Mesenchymal stem cell (in vitro differentiated cells and primary cell): Measurements from ENCODE around the gene LPAR2.

Experiments used
- DNase-seq: peaks from one replicate; pipeline ENCODE4 v3.0.0-alpha.2; 2013
- H2AFZ ChIP-seq: one replicate; pipeline ENCODE4 v1.6.1; 2013; ENCODE audit warnings: low read depth, mild to moderate bottlenecking, control low read depth, inconsistent platforms, low read length, moderate library complexity
- H2AK5ac ChIP-seq: 2 replicates; pipeline ENCODE4 v1.6.1; 2013; ENCODE audit warnings: low read length, moderate library complexity, mild to moderate bottlenecking, inconsistent platforms; ENCODE audit not compliant: severe bottlenecking
- H2BK120ac ChIP-seq: one replicate; pipeline ENCODE4 v1.6.1; 2013; ENCODE audit warnings: low read depth, mild to moderate bottlenecking, inconsistent platforms, low read length, moderate library complexity
- H2BK12ac ChIP-seq, 2 experiments: one replicate each; pipeline ENCODE4 v1.6.1; 2013; ENCODE audit warnings: inconsistent platforms in 2 of 2, low read length in 2 of 2, mild to moderate bottlenecking in 2 of 2, moderate library complexity in 2 of 2, control low read depth in 1 of 2
- H2BK15ac ChIP-seq: one replicate; pipeline ENCODE4 v1.6.1; 2013; ENCODE audit warnings: mild to moderate bottlenecking, low read depth, inconsistent platforms; ENCODE audit not compliant: poor library complexity, severe bottlenecking
- H2BK5ac ChIP-seq: 2 replicates; pipeline ENCODE4 v1.6.1; 2013; ENCODE audit warnings: low read depth, mild to moderate bottlenecking, low read length, control low read depth, inconsistent platforms; ENCODE audit not compliant: poor library complexity, severe bottlenecking
- H3K14ac ChIP-seq, 2 experiments: one replicate each; pipeline ENCODE4 v1.6.1; 2013; ENCODE audit warnings: inconsistent platforms in 2 of 2, low read length in 2 of 2, control low read depth in 1 of 2, mild to moderate bottlenecking in 1 of 2, moderate library complexity in 1 of 2
- H3K18ac ChIP-seq, 2 experiments: one replicate each; pipeline ENCODE4 v1.6.1; 2013; ENCODE audit warnings: inconsistent platforms in 2 of 2, low read length in 2 of 2, control low read depth in 1 of 2, low read depth in 1 of 2, mild to moderate bottlenecking in 1 of 2
- H3K23ac ChIP-seq, 2 experiments: one replicate each; pipeline ENCODE4 v1.6.1; 2013; ENCODE audit warnings: inconsistent platforms in 2 of 2, low read length in 2 of 2, mild to moderate bottlenecking in 2 of 2, moderate library complexity in 2 of 2, control low read depth in 1 of 2
- H3K27ac ChIP-seq: 2 replicates; pipeline ENCODE4 v1.5.1; 2013; ENCODE audit warnings: mild to moderate bottlenecking, moderate library complexity, low read length, control low read depth, inconsistent platforms; ENCODE audit not compliant: poor library complexity, severe bottlenecking
- H3K27me3 ChIP-seq, 2 experiments: 2 replicates each; pipeline versions ENCODE4 v1.6.1 to v1.7.0; 2013; ENCODE audit warnings: low read length in 2 of 2, mild to moderate bottlenecking in 2 of 2, moderate library complexity in 2 of 2, control low read depth in 1 of 2, inconsistent platforms in 1 of 2; ENCODE audit not compliant: control insufficient read depth in 1 of 2, insufficient read depth in 1 of 2
- H3K36me3 ChIP-seq, 2 experiments: 2 replicates each; pipeline versions ENCODE4 v1.6.1 to v1.7.0; 2013; ENCODE audit warnings: low read length in 2 of 2, control low read depth in 1 of 2, inconsistent platforms in 1 of 2, low read depth in 1 of 2, mild to moderate bottlenecking in 1 of 2; ENCODE audit not compliant: insufficient read depth in 2 of 2, control insufficient read depth in 1 of 2
- H3K4ac ChIP-seq, 2 experiments: one replicate each; pipeline ENCODE4 v1.6.1; 2013; ENCODE audit warnings: inconsistent platforms in 2 of 2, low read length in 2 of 2, mild to moderate bottlenecking in 2 of 2, moderate library complexity in 2 of 2, control low read depth in 1 of 2, low read depth in 1 of 2
- H3K4me1 ChIP-seq: 2 replicates; pipeline ENCODE4 v1.6.1; 2013; ENCODE audit warnings: low read depth, low read length, control low read depth; ENCODE audit not compliant: control insufficient read depth, insufficient read depth
- H3K4me2 ChIP-seq: 2 replicates; pipeline ENCODE4 v1.6.1; 2013; ENCODE audit warnings: low read length, mild to moderate bottlenecking, inconsistent platforms; ENCODE audit not compliant: poor library complexity, severe bottlenecking
- H3K4me3 ChIP-seq, 2 experiments: 2 replicates each; pipeline versions ENCODE4 v1.5.1 to v1.7.0; 2013; ENCODE audit warnings: low read length in 2 of 2, mild to moderate bottlenecking in 2 of 2, control low read depth in 1 of 2, low read depth in 1 of 2; ENCODE audit not compliant: insufficient read depth in 1 of 2
- H3K79me1 ChIP-seq: replicated peaks from 2 replicates; pipeline ENCODE4 v1.6.1; 2013; ENCODE audit warnings: mild to moderate bottlenecking, control low read depth, low read length, inconsistent platforms; ENCODE audit not compliant: poor library complexity, severe bottlenecking
- H3K9ac ChIP-seq: 2 replicates; pipeline ENCODE4 v1.7.0; 2013; ENCODE audit warnings: mild to moderate bottlenecking, low read length, moderate library complexity
- H3K9me3 ChIP-seq: 2 replicates; pipeline ENCODE4 v1.7.0; 2013; ENCODE audit warnings: mild to moderate bottlenecking, low read length; ENCODE audit not compliant: control insufficient read depth
- H4K8ac ChIP-seq: one replicate; pipeline ENCODE4 v1.6.1; 2013; ENCODE audit warnings: inconsistent platforms, mild to moderate bottlenecking, low read length, moderate library complexity
- H4K91ac ChIP-seq: one replicate; pipeline ENCODE4 v1.6.1; 2013; ENCODE audit warnings: mild to moderate bottlenecking, low read length, inconsistent platforms
- WGBS: methylation state at CpG from one replicate; pipeline ENCODE4 v1.1.7; 2013; ENCODE audit warnings: mixed read lengths; 5-methylcytosine and 5-hydroxymethylcytosine counted together

The LPAR2 gene

GRCh38 chr19:19652482-19653295, 24.7 kb upstream of the LPAR2 start:
- Histone ChIP-seq H3K9ac (no peak overlapping the region), H2BK120ac (no peak overlapping the region), H2BK12ac (no peak overlapping the region), H3K27me3 (no peaks in the 10 kb centered on the region), H3K4me2 (no peak overlapping the region), H3K79me1 (peaks cover 50% of the 10 kb centered on the region), H3K23ac (no peak overlapping the region), H3K4ac (no peak overlapping the region), H3K18ac (no peak overlapping the region), H3K4me1 (no peaks in the 10 kb centered on the region), H3K27ac (no peak overlapping the region), H3K9me3 (no peaks in the 10 kb centered on the region), H3K36me3 (peaks cover 88 to 95% of the 10 kb centered on the region in 2 experiments), H4K91ac (no peak overlapping the region), H2BK5ac (no peak overlapping the region), H3K14ac (no peak overlapping the region), H2AK5ac (no peak overlapping the region), H2AFZ (no peak overlapping the region), H3K4me3 (no peak overlapping the region), H2BK15ac (no peak overlapping the region), H4K8ac (no peak overlapping the region)
- no peak for DNase-seq
- 99% methylated on average over 23 of the region's 24 CpGs for WGBS

DNA sequence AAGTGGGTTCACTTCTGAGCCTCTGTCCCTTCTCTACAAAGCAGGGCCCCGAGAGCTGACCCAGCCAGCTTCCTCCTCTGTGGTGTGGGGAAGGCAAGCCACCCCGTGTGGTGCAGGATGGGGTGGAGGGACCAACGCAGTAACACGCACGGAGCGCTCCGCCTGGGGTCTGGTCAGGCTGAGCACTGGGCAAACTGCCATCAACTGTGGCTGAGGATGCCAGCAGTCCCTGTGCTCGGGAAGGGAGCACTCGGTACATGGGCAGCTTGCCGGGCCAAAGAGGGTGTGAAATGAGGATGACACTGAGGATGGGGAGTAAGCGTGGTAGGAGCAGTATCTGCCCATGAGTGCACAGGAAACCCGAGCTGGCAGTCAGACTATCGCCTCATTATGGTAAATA, 23.1 kb upstream of the LPAR2 start:
- Histone ChIP-seq H2BK120ac (no peak overlapping the region), H3K18ac (no peak overlapping the region), H3K4me2 (no peak overlapping the region), H3K9me3 (no peaks in the 10 kb centered on the region), H3K36me3 (peaks cover 88 to 93% of the 10 kb centered on the region in 2 experiments), H3K4me3 (no peak overlapping the region), H4K8ac (no peak overlapping the region), H3K27me3 (no peaks in the 10 kb centered on the region), H3K4me1 (no peaks in the 10 kb centered on the region), H3K9ac (no peak overlapping the region), H3K23ac (no peak overlapping the region), H3K4ac (no peak overlapping the region), H2BK5ac (no peak overlapping the region), H3K14ac (no peak overlapping the region), H2AK5ac (no peak overlapping the region), H2BK15ac (no peak overlapping the region), H3K27ac (no peak overlapping the region), H2AFZ (no peak overlapping the region), H4K91ac (no peak overlapping the region), H2BK12ac (no peak overlapping the region), H3K79me1 (peaks cover 37% of the 10 kb centered on the region)
- DNase-seq: no peak
- WGBS: 98% methylated on average over 13 of the region's 13 CpGs

GRCh38 chr19:19650331-19650730, 22.3 kb upstream of the LPAR2 start:
- WGBS: 97% methylated on average over 9 of the region's 9 CpGs

DNA sequence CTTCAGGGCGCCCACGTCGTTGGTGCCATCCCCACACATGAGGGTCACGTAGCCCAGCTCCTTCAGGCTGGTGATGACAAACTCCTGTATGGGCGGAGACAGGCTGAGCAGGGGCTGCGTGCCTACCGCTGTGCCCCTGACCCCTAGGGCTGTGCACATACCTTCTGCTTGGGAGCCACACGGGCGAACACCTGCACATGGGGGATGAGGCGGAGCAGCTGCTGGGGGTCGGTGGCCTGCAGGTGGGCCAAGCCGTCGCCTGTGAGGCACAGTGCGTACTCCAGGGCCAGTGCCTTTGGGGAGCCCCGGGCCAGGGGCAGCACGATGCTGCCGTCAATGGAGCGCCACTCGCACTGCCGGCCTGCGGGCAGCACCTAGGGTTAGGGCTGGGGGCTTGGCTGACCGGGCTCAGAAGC, 21.6 kb upstream of the LPAR2 start:
- Histone ChIP-seq H3K79me1 (peaks cover 27% of the 10 kb centered on the region), H3K23ac (no peak overlapping the region), H3K27me3 (no peaks in the 10 kb centered on the region), H4K91ac (no peak overlapping the region), H2AFZ (no peak overlapping the region), H3K27ac (no peak overlapping the region), H2BK5ac (no peak overlapping the region), H3K4ac (no peak overlapping the region), H4K8ac (no peak overlapping the region), H3K4me3 (no peak overlapping the region), H3K18ac (no peak overlapping the region), H2AK5ac (no peak overlapping the region), H2BK120ac (no peak overlapping the region), H2BK15ac (no peak overlapping the region), H3K4me1 (no peaks in the 10 kb centered on the region), H3K14ac (no peak overlapping the region), H2BK12ac (no peak overlapping the region), H3K9me3 (no peaks in the 10 kb centered on the region), H3K4me2 (no peak overlapping the region), H3K9ac (no peak overlapping the region), H3K36me3 (peaks cover 86 to 93% of the 10 kb centered on the region in 2 experiments)
- 98% methylated on average over 22 of the region's 22 CpGs for WGBS
- no peak for DNase-seq

More at GRCh38 chr19:19650331-19650730, 22.3 kb upstream of the LPAR2 start:
- no peak overlapping the region for H3K27ac ChIP-seq
- H2BK120ac ChIP-seq: no peak overlapping the region
- no peak overlapping the region for H2AFZ ChIP-seq
- peaks cover 32% of the 10 kb centered on the region for H3K79me1 ChIP-seq
- H2AK5ac ChIP-seq: no peak overlapping the region
- H3K9ac ChIP-seq: no peak overlapping the region
- no peak overlapping the region for H3K14ac ChIP-seq
- no peaks in the 10 kb centered on the region for H3K9me3 ChIP-seq
- no peak overlapping the region for H3K4me2 ChIP-seq
- no peak overlapping the region for H4K91ac ChIP-seq
- no peak overlapping the region for H3K4ac ChIP-seq
- DNase-seq: no peak
- no peak overlapping the region for H2BK12ac ChIP-seq
- H3K4me3 ChIP-seq: no peak overlapping the region
- H3K27me3 ChIP-seq: no peaks in the 10 kb centered on the region
- H3K36me3 ChIP-seq: peaks cover 88 to 93% of the 10 kb centered on the region in 2 experiments
- H4K8ac ChIP-seq: no peak overlapping the region
- no peak overlapping the region for H2BK5ac ChIP-seq
- H3K18ac ChIP-seq: no peak overlapping the region
- H2BK15ac ChIP-seq: no peak overlapping the region
- no peak overlapping the region for H3K23ac ChIP-seq
- no peaks in the 10 kb centered on the region for H3K4me1 ChIP-seq
